Suprapubic skin (tissue), 4 donors: Measurements from ENCODE around the gene NRP2.

ENCODE experiments used
- CTCF ChIP-seq, 2 donors: fragments of 200-600 bp in 1 of 2; fragments of 450-650 bp in 1 of 2; sonication (generic) in 1 of 2; IDR thresholded peaks; one replicate each; pipeline ENCODE4 v1.5.1; 2016 to 2019; ENCODE audit warnings: antibody characterized with exemption in 2 of 2, mild to moderate bottlenecking in 1 of 2, moderate library complexity in 1 of 2
- EP300 ChIP-seq: sonication (generic); formaldehyde crosslinking; IDR thresholded peaks from one replicate; pipeline ENCODE4 v1.6.1; 2017; ENCODE audit warnings: antibody characterized with exemption
- POLR2A ChIP-seq, 2 donors: fragments of 450-650 bp; IDR thresholded peaks; one replicate each; pipeline ENCODE4 v1.6.1; 2017; ENCODE audit warnings: antibody characterized with exemption in 2 of 2, mild to moderate bottlenecking in 2 of 2, moderate library complexity in 2 of 2
- POLR2AphosphoS5 ChIP-seq, 3 donors: sonication (generic); formaldehyde crosslinking; IDR thresholded peaks; one replicate each; pipeline ENCODE4 v1.6.1; 2017; ENCODE audit warnings: antibody characterized with exemption in 3 of 3

- TF ChIP-seq POLR2A (IDR thresholded peaks at IDR 0.05) (no peak), CTCF (IDR thresholded peaks at IDR 0.05) (no peak), EP300 (no peak), POLR2AphosphoS5 (IDR thresholded peaks at IDR 0.05) (no peak)
Observed at GRCh38 chr2:205662206-205662965, 19.9 kb upstream of the NRP2 start.
